Right lobe of liver (tissue), 4 donors: ENCODE results near the gene TUBGCP2.

Experiments used
- POLR2A ChIP-seq: fragments of 450-650 bp; IDR thresholded peaks from one replicate; pipeline ENCODE4 v1.6.1; 2017; ENCODE audit warnings: antibody characterized with exemption, mild to moderate bottlenecking
- TF ChIP-seq, protein P1 (sequence below), 4 donors: fragments of 200-600 bp in 3 of 4; fragments of 450-650 bp in 1 of 4; IDR thresholded peaks; one replicate each; pipeline versions ENCODE4 v1.5.1 to v1.8.0; 2016 to 2022; ENCODE audit warnings: antibody characterized with exemption in 4 of 4, mild to moderate bottlenecking in 2 of 4
- donor health status: DM: no; HTN: no; CAD: no.
- donor health status: DM: no; HTN: no; CAD: no.
- donor health status: DM: no; HTN: yes; CAD: no.

DNA sequence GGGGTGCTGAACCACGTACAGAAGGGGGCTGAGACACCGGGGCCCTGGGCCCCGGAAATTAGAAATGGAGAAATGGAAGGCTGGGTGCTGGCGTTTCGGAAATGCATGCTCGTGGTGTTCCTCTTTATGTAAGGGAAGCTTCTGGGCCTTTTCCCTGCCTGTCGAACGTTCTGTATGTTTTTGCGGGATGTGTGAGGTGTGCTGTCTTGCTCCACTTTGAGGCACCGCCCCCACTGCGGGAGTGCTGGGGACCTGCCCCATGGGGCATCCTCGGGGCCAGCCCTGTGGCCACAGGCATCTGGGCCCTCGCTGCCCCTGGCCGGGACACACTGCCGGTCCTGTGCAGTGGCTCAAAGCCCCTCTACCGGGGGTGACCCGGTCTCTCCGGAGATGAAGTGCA, 72.7 kb downstream of the TUBGCP2 start:
- TF ChIP-seq, protein P1, sequence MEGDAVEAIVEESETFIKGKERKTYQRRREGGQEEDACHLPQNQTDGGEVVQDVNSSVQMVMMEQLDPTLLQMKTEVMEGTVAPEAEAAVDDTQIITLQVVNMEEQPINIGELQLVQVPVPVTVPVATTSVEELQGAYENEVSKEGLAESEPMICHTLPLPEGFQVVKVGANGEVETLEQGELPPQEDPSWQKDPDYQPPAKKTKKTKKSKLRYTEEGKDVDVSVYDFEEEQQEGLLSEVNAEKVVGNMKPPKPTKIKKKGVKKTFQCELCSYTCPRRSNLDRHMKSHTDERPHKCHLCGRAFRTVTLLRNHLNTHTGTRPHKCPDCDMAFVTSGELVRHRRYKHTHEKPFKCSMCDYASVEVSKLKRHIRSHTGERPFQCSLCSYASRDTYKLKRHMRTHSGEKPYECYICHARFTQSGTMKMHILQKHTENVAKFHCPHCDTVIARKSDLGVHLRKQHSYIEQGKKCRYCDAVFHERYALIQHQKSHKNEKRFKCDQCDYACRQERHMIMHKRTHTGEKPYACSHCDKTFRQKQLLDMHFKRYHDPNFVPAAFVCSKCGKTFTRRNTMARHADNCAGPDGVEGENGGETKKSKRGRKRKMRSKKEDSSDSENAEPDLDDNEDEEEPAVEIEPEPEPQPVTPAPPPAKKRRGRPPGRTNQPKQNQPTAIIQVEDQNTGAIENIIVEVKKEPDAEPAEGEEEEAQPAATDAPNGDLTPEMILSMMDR (IDR thresholded peaks at IDR 0.05): no peak
- TF ChIP-seq POLR2A: no peak
